Neural cell (in vitro differentiated cells): ENCODE measurements around the gene HACL1.

Experiments used
- CTCF ChIP-seq: fragments of 450-650 bp; IDR thresholded peaks from 2 replicates; pipeline ENCODE4 v1.5.1; 2014; ENCODE audit warnings: antibody characterized with exemption, mild to moderate bottlenecking, moderate library complexity; ENCODE audit not compliant: poor library complexity, severe bottlenecking
- EP300 ChIP-seq: fragments of 450-650 bp; conservative IDR thresholded peaks from 2 replicates; pipeline ENCODE4 v1.6.1; 2014; ENCODE audit warnings: antibody characterized with exemption, mild to moderate bottlenecking, moderate library complexity; ENCODE audit not compliant: poor library complexity, severe bottlenecking
- EZH2 ChIP-seq: fragments of 200-600, 300-800 bp; shearing (Covaris generic), sonication (generic); IDR thresholded peaks from 2 replicates; pipeline ENCODE4 v1.6.1; 2014; ENCODE audit warnings: antibody characterized with exemption, low read length, borderline replicate concordance, mild to moderate bottlenecking; ENCODE audit not compliant: insufficient read depth, poor library complexity, severe bottlenecking
- MXI1 ChIP-seq: fragments of 450-650 bp; conservative IDR thresholded peaks from 2 replicates; pipeline ENCODE4 v1.6.1; 2014; ENCODE audit warnings: antibody characterized with exemption, mild to moderate bottlenecking; ENCODE audit not compliant: poor library complexity, severe bottlenecking
- RAD21 ChIP-seq: fragments of 450-650 bp; conservative IDR thresholded peaks from 2 replicates; pipeline ENCODE4 v1.6.1; 2014; ENCODE audit warnings: antibody characterized with exemption, mild to moderate bottlenecking, moderate library complexity
- TAF1 ChIP-seq: IDR thresholded peaks from 2 replicates; pipeline ENCODE4 v1.6.1; 2012; ENCODE audit warnings: low read depth

- no peak for TF ChIP-seq CTCF
- TF ChIP-seq EZH2 = no peak
- TF ChIP-seq RAD21 = no peak
- TF ChIP-seq TAF1 = no peak
- no peak for TF ChIP-seq EP300
- no peak for TF ChIP-seq MXI1
These were observed 14.7 kb upstream of the HACL1 start for GRCh38 chr3:15616053-15616452.
